Activated CD4-positive, alpha-beta T cell treated with anti-CD3 and anti-CD28 coated beads, Interleukin-2, amount 50 U/mL, for 1 hour (primary cell): ENCODE measurements around the gene ZBTB38.

Experiments used
- DNase-seq: peaks from one replicate; pipeline ENCODE4 v3.0.0-alpha.2; 2020

The ZBTB38 gene

DNA sequence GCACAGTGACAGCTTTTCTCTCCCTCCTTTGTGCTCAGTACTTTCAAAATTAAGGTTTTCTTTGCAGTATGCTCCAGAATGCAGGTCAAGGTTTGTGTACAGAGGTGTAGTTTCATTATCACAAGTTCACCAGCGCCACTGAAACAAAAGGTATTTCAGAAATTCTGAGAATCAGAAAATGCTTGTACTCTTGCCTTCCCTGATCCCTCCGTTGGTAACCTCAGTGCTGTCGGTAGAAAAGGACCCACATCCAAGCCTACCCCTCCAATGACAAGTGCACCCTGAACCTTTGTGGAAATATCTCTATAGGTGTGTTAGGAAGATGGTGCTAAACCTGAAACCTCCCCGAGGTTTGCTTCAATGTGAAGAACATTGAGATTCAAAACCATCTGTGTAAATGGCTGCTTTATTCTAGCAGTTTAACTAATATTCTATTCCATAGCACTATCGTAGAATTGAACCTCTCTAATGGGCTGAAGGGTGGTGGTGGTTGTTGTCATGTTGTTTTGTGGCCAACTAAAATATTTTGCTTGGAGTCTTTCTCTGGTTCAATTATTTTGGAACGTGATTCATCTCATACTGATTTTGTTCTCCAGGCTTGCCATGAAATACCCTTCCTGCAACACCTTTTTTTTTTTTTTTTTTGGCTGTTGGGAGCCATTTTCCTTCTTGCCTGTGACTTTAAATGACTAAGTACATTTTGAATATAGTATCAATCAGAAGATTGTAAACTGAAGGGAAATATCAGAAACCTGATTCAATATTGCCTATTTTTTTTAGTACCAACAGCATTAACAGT, 20.7 kb downstream of the ZBTB38 start:
- no peak for DNase-seq

- DNase-seq = no peak
These were observed 21.4 kb downstream of the ZBTB38 start for GRCh38 chr3:141389703-141390102.

GRCh38 chr3:141390747-141391146, 22.4 kb downstream of the ZBTB38 start:
- no peak for DNase-seq

- DNase-seq = no peak
These were observed 23.1 kb downstream of the ZBTB38 start for GRCh38 chr3:141391298-141391990.

- DNase-seq = no peak
These were observed 23.6 kb downstream of the ZBTB38 start for GRCh38 chr3:141391991-141392316.

GRCh38 chr3:141392416-141392815, 24.1 kb downstream of the ZBTB38 start:
- DNase-seq = no peak

GRCh38 chr3:141392897-141393734, 24.8 kb downstream of the ZBTB38 start:
- DNase-seq = no peak

DNA sequence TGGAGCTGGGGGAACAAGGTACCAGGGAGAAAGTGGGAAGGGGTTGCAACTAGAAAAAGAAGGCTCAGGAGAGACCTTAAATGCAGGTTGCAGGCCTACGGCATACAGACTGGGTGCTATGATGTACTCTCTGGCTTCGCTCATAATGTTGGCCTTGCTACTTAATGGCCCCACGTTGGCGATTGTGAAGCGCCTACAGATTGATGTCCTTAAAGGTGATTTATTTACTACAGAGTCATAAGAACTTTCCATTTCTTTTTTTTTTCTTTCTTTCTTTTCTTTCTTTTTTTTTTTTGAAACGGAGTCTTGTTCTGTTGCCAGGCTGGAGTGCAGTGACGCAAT, 25.4 kb downstream of the ZBTB38 start:
- no peak for DNase-seq

DNA sequence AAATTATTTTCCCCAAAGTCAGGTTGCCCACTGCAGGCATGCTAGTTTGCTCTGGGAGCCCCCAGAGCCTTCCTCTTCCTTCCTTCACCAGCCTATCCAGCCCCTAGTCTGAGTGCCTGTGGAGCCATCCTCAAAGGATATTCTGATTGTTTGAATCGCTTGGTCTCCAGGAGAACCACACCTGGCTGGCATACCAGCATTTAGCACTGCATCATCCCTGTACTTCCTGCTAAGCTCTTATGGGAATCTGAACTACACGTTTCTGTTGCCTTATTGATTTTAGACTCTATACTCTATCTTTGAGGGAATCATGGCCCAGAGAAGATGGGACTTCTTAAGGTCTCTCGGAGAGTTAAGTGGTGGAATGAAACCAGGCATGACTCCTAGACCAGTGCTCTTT, 26.3 kb downstream of the ZBTB38 start:
- no peak for DNase-seq

DNA sequence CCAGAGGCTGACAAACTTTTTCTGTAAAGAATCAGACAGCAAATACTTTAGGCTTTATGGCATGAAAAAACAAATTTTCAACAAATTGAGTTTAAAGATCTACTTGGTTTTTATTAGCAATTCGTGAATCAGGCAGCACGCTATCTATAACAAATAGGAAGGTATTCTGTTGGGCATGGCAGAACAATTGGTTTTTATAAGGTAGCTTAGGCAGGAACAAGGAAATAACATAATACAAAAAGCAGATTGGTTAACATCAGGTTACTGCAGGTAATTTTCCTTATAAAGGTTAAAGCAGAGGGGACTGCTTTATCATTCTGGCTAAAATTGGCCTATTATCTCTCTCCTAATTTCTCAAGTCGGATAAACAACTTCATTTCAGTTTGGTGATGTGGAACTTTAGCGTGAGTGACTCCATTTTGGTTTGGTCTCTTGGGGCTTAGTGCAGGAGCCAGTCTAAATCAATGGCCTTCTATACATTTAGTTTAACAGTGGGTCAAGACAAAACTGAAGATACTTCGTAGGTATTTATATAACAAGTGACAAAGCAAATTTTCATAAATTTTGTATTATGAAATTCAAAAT, 26.8 kb downstream of the ZBTB38 start:
- no peak for DNase-seq

- no peak for DNase-seq
These were observed 29.7 kb downstream of the ZBTB38 start for GRCh38 chr3:141397996-141398395.

DNA sequence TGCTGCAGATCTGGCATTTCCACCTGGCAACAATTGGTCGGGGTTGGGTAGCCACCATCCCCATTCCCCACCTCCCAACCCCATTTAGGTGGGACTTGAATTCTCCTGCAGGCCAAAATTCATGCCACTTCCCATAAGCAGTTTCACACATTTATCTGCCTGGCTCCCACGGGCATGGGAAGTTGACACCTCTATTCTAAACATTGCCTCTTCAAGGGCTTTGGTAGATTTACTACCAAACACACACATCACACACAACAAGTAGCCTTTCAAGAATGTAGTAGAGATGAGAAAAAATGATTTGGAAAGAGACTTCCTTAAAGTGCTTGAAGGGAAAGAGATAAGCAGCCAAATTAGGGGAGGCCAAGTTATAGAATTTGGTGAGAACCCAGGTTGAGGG, 30.9 kb downstream of the ZBTB38 start:
- DNase-seq = no peak

GRCh38 chr3:141400073-141400971, 32.0 kb downstream of the ZBTB38 start:
- DNase-seq = no peak

DNA sequence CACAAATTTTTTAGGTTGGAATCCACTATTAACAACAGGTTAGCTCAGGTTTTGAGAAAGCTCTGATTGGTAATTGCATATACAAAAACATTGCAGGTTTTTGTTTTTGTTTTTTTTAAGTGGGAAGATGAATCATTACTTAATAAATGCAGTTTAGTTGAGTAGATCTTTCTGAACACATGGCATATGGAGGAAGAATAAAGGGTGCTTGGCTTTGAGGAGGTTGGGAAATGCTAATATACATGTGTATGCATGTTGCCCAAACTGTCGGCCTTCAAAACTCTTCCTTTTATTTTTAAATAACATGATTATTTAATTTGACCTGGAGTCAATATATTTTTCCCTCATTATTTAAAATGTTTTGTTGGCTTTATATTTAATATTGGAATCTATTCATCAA, 32.8 kb downstream of the ZBTB38 start:
- no peak for DNase-seq

DNA sequence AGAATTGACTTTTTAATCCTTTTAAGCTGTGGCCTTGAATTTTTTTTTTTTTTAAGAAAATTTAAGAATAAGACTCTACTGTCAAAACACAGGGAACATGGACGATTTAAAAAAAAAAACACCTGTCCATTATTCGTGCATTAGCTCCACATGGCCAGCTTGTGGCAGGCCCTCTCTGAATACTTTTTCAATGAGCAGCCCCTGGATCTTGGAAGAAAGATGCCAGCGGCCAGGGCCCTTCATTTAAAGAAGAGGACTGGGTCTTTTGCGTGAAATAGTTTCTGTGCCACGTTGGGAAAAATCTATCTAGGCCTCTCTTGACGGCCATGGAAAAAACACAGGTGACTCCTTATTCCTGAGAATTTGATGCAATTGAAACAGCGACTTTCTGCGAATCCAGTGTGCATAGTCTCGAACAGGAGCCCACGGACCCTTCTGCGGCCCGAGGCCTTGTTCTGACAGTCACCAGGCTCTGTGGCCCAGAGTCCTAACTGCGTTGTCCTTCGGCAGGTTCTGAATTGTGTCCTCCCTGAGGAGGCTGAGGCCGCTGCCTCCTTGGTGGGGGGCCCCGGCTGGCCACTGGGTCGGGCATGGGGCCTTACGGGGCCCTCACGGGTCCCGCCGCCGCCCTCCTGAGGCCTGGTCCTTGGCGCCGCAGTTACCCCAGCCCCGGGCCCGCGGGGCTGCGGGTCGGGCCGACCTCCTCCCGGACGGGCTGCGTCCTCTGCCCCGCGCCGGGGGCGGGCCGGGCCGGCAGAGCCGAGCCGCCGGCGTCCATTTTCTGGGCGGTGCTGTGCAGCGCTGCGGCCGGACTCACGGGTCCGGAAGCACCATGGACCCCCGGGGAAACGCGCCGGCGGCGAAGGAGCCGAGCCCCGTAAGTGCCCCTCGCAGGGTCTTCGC, 33.5 kb downstream of the ZBTB38 start:
- peak; percentile 29 for DNase-seq

GRCh38 chr3:141402476-141403171, 34.3 kb downstream of the ZBTB38 start:
- DNase-seq = peak; percentile 46

DNA sequence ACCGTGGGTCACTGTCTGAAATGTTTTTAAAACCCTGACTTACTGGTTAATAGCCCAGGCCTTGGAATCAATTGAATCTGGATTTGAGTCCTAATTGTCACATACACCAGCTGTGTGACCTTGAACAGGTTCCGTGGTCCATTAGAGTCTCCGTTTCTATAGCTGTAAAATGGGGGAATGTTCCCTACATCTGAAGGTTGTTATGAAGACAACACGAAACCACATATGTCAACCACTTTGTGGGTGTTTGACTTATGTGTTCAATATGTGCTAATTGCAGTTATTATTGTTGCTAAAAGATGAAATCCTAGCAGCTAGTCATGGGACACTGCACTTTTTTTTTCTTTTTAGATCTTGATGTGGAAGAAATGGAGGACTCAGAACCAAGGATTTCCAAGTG, 35.3 kb downstream of the ZBTB38 start:
- DNase-seq = no peak

GRCh38 chr3:141405025-141405424, 36.7 kb downstream of the ZBTB38 start:
- DNase-seq = no peak

GRCh38 chr3:141405591-141405990, 37.3 kb downstream of the ZBTB38 start:
- DNase-seq = no peak

DNA sequence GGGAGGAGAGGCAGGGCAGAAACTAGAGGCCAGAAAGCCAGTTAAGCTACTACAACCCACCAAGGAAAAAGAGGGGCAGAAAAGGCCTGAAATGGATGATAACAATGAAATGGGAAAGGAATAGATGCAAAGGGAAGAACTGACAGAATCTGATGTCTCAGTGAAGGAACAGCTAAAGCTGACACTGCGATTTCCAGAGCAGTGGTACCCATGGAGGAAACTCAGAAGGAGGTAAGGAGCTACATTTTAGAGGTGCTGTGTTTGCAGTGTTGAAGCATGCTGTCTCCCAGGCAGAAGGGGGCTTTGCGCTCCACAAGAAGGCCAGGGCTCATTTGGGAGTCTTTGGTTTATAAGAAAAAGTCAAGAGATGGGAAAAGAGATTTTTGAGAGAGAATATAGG, 38.0 kb downstream of the ZBTB38 start:
- no peak for DNase-seq

DNA sequence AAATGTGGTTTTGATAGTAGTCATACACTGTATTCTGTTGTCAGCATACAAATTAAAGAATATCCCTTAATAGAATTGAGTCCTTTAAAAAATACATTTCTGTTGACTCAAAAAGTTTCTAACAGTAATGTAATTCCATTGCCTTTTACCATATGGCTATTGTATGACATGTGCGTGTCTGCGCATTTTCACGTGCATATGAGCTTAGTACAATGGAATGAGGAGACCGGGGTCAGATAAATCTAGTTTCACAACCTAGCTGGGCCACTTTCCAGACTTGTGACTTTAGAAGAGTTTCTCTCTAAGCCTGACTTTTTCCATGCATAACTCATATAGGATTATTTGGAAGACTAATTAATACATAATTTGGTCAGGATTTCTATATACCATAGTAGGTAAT, 38.7 kb downstream of the ZBTB38 start:
- no peak for DNase-seq
